CD4-positive, alpha-beta T cell treated with Interferon gamma for 1 hour (primary cell): ENCODE results near the gene CLIC1.
A peak's percentile ranks its signal among the peaks of the same experiment; 100 is the strongest.

Experiments
- DNase-seq: peaks from one replicate; pipeline ENCODE4 v3.0.0-alpha.2; 2020

The CLIC1 gene

GRCh38 chr6:31768363-31769257 lies 32.3 kb upstream of the CLIC1 start:
- no peak for DNase-seq

- no peak for DNase-seq
Observed at GRCh38 chr6:31767096-31767645, 30.8 kb upstream of the CLIC1 start.

DNA sequence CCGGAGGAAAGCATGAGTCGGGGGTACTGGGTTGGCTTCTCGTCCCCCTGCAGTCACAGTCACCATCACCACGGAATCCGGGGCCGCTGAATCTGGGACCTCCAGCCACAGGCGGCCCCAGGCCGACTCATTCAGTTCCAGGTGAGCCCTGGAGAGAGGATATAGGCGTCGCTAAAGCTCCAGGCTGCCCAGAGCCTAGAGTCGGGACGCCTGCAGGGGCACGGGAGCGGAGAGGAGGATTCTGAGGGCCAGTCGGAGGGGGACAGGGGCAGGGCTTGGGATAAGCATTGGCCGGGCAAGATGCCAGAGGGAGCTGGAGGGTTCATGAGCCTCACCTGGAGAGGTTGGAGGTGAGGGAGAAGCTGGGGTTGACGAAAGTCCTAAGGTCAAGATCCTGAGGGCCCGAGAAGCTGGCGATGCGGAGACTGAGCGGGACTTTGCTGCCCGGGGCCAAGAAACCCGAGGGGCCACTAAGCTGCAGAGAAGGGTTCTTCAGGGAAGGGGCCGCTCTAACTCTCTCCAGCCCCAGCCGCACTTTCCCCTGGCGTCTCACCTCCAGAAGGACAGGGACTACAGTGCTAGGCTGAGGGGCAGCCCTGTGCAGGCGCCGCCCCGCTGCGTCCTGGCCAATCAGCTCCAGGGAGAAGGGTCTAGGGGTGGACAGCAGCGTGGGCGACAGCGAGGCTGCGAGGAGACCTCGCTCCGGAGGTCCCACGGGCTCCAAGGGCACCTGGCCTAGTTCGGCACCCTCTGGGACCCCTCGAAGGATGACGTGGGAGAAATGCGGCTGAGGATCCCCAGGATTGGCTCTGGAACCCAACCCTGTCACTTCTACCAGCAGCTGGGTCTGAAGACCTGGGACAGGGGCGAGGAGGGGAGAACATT lies 29.8 kb upstream of the CLIC1 start:
- DNase-seq, result no peak

DNA sequence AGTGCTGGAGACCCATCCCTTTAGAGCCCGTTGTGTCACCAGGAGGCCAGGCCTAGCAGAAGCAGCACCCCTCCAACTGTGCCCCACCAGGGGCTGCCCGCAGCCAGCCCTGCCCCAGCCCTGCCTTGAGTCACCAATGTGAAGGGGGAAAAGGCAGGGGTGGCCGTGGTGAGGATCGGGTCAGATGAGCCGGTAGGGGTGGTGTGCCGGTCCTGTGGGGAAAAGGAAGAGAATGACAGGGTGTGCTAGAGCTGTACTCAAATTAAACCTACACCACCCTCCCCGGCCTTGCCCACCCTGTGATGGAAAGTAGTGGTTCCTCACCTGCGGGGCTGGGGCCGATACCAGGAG lies 29.2 kb upstream of the CLIC1 start:
- no peak for DNase-seq

- DNase-seq, result no peak
Observed at GRCh38 chr6:31764198-31764597, 27.9 kb upstream of the CLIC1 start.

GRCh38 chr6:31763619-31763940 lies 27.2 kb upstream of the CLIC1 start:
- no peak for DNase-seq

DNA sequence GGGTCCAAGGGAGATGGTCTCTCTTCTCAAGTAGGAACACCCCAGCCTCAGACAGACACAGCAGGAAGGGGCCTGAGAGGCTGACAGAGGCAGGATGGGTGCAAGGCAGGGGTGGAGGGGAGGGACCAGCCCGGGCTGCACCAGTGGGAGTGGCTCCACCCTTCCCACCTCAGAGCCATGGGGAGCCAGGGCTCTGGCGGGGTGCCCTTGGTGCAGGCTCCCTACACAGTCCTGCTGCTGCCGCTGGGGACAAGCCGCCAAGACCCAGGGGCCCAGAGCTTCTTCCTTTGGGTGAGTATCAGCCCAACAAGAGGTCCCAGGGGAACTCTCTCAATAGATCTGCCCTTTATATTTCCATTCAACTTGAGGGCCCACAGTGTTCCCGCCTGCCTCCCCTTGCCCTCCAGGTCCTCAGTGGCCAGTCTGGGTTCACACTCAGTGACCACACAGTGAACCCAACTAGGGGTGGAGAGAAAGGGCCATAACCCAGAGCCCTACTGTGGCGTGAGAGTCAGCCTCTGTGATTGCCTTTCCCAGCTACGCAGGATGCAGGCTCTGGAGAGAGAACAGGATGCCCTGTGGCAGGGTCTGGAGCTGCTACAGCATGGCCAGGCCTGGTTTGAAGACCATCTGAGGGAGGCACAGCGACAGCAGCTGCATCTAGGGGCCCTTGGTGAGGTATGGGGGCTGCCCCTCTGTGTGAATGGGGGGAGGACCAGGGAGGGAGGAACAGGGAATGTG lies 26.7 kb upstream of the CLIC1 start:
- no peak for DNase-seq

GRCh38 chr6:31762356-31762755 lies 26.0 kb upstream of the CLIC1 start, which contains the start of gene SAPCD1:
TSS of gene SAPCD1 (plus strand) at chr6:31762656. CDS start at chr6:31763055, 399 bp downstream.
- DNase-seq, result no peak

GRCh38 chr6:31761343-31761742 lies 25.0 kb upstream of the CLIC1 start:
- DNase-seq, result no peak

DNA sequence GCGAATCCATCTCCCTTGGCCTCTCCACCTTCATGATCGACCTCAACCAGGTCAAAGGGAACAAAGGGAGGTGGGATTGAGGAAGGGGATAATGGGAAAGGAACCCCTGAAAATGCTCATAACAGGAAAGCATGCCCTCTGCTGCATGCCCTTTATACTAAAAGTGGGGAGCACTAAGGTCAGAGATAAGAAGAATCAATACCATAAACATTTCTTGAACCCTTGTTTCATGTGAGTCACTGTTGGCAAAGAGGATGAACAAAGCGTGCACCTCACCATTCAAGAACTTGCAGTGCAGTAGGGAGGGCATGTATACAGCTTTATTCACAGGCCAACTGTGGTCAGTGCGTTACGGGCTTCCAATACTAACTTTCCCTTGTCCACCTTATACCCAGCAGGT lies 24.5 kb upstream of the CLIC1 start:
- DNase-seq, result no peak

DNA sequence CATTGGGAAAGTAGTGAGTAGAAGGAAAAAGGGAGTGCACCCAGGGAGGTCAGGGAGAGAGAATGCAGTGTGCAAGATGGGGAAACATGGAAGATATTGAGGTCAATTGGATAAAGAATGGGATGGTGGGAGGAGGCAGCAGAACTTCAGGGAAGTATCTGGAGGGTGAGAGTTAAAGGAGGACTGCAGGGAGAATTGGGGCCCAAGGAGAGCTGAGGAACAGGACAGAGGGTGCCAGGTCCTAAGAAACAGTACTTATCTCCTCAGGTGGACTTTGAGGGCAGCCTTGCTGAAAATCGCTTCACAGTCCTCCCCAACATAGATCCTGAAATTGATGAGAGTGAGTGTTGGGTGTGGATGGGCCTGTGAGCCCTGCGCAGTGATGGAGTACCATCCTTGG lies 22.0 kb upstream of the CLIC1 start:
- no peak for DNase-seq

DNA sequence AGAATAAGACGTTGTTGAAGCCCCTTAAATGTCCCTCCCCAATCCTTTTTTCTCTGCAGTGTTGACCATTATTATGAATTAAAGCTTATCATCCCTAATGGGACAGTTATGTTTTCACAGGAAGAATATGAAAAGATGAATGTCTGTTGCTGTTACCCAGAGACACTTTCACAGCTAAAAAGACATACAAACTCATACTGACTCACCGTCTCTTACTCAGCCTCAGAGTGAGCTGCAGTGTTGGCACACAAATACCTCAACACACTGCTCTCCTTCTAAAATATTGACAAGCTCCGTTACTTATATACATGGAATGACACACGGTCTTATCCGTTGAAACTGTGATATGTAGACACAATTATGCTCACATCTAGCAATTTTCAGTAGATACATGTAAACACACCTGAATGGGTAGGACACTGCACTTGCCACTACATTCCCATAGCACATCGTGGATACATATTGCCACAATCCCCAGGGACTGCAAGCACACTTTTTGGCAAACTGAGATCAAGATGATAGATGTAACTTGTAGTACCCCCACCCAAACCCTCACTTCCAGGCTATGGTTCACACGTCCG lies 16.5 kb upstream of the CLIC1 start:
- no peak for DNase-seq

DNA sequence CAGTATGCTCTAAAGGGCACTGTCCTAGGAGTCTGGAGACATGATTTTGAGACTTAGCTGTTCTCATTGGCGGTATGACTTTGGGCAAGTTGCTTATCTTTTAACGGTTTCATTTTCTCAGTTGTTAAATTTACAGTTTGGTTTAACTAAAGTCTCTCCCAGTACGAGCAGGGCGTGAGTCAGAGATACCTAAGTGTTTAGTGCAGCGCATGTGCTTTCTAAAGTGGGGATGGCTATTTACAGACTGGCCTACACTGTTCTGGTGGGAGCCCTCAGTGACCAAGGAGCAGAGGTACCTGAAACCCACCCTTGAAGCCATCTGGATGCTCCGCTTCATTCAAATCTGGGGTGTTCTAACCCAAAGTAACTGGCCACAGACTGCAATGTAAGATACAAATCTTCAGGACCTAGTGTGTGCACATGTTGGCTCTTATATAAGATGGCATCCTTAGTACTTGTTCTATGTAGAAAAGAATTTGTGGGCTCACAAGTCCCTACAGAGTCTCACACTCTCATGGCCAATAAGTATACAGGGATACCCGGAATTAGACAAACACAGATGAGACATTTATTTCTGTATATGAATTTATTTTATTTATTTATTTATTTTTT lies 14.2 kb upstream of the CLIC1 start:
- no peak for DNase-seq

- no peak for DNase-seq
Observed at GRCh38 chr6:31749301-31750036, 13.1 kb upstream of the CLIC1 start.

- DNase-seq, result no peak
Observed at GRCh38 chr6:31744422-31744821, 8.1 kb upstream of the CLIC1 start.

DNA sequence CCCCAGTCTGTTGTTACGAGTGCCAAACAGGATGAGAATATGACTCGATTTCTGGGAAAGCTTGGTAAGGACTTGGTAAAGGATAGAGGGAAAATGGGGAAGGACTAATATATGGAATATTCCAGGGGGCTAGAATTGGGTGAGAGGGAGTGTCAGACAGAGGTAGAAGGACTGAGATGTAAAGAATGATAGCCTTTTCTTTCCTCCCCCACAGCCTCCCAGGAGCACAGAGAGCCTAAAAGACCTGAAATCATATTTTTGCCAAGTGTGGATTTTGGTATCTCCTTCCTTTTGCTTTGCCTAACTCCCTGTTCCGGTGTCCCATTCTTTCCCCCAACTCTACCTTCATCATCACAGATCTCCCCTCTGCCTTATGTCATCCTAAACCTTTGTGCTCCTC lies 6.6 kb upstream of the CLIC1 start:
- DNase-seq, result no peak

DNA sequence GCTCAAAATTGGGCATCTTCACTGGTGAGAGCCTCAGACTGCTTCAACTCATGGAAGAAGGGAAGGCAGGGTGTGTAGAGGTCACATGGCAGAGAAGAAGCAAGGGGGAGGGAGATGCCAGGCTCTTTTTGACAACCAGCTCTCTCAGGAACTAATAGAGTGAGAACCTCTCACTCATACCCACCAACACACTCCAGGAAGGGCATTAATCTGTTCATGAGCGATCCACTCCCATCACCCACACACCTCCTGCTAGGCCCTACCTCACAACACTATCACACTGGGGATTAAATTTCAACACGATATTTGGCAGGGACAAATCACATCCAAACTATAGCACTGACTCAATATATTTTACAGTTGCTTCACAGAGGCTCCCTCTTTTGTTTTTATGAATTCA lies 5.5 kb upstream of the CLIC1 start:
- DNase-seq, result no peak

DNA sequence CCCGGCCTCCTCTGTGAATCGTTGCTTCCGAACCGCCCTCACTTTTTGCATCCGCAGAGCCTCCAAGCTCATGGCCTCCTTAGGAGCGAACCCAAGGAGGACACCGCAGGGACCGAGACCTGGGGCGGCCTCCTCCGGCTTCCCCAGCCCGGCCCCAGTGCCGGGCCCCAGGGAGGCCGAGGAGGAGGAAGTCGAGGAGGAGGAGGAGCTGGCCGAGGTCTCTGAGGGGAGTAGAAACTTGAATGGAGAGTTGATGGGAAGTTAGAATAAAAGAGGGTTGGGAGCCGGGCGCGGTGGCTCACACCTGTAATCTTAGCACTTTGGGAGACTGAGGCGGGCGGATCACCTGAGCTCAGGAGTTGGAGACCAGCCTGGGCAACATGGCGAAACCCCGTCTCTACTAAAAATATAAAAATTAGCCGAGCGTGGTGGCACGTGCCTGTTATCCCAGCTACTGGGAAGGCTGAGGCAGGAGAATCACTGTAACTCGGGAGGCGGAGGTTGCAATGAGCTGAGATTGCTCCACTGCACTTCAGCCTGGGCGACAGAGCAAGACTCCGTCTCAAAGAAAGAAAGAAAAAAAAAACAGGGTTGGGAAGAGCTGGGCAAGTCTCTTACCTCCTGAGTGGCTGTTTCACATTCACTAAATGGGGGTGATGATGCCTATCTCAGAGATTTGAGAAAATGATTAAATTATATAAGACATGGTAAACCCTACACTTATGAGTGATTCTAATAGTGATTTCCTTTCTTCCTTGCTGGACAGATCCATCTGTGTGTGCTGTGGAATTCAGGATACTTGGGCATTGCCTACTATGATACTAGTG lies 4.3 kb upstream of the CLIC1 start:
- DNase-seq, result no peak

DNA sequence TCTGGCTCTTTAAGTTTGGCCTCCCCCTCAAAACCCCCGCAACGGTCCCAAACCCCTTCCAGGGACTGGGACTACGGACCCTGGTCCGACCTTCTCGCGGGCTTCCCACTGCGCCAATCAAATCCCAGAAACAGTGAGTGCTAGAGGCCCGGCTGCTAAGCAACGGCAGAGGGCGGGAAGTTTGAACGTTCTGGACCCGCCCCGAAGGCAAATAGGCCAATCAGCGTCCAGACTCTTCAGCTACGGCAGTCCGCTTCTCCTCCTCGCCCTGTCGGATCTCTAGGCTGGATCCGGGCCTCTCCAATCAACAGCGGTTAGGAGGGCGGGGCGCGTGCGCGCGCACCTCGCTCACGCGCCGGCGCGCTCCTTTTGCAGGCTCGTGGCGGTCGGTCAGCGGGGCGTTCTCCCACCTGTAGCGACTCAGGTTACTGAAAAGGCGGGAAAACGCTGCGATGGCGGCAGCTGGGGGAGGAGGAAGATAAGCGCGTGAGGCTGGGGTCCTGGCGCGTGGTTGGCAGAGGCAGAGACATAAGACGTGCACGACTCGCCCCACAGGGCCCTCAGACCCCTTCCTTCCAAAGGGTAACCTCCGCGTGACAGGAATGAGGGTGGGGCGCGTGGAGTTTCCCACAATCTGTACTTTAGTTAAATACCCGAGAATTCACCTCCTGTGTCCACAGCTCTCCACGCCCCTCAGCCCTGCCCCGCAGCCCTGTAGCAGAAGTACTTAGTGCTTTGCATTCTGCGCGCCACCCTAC lies 3.5 kb upstream of the CLIC1 start, which contains the start of gene MSH5:
Gene MSH5 (plus strand): TSS at position 367 of the 758 bp plus-strand sequence. CDS start 462 bp downstream, outside the sequence.
- DNase-seq, result peak; percentile 98
